Dermis microvascular lymphatic vessel endothelial cell (primary cell): ENCODE measurements around the gene KIAA0930. TPM values are rescaled to one million over a fixed set of nuclear protein-coding genes. Genes with fewer than 3 reads are reported as not detected.

Experiments
- DNase-seq, 2 donors: peaks; one replicate each; pipeline versions ENCODE4 v3.0.0 to v3.0.0-alpha.2; 2010; ENCODE audit warnings: low read depth in 2 of 2
- total RNA-seq: library from RNA; depleted of rRNA; stranded (reverse); fragments of >200 nt; gene quantifications from 2 replicates; pipeline ENCODE4 v1.2.1, GENCODE V29; 2014

KIAA0930 gene
- total RNA-seq, 1 donor from 2014 or later, result 39.3 TPM

GRCh38 chr22:45238076-45238956, 2.4 kb downstream of the KIAA0930 start:
- DNase-seq, result no peak

GRCh38 chr22:45237065-45237990, 3.4 kb downstream of the KIAA0930 start:
- DNase-seq, result no peak

- no peak for DNase-seq
Observed at GRCh38 chr22:45235851-45236342, 4.8 kb downstream of the KIAA0930 start.

GRCh38 chr22:45235101-45235777, 5.5 kb downstream of the KIAA0930 start:
- no peak for DNase-seq

GRCh38 chr22:45233827-45234226, 6.9 kb downstream of the KIAA0930 start:
- DNase-seq, result no peak

- DNase-seq, result no peak
Observed at GRCh38 chr22:45233386-45233785, 7.3 kb downstream of the KIAA0930 start.

GRCh38 chr22:45231293-45231692, 9.4 kb downstream of the KIAA0930 start:
- DNase-seq, result no peak

- DNase-seq, result no peak
Observed at GRCh38 chr22:45230026-45230721, 10.5 kb downstream of the KIAA0930 start.

GRCh38 chr22:45229181-45229580, 11.5 kb downstream of the KIAA0930 start:
- no peak for DNase-seq

GRCh38 chr22:45228401-45228754, 12.3 kb downstream of the KIAA0930 start:
- no peak for DNase-seq

- DNase-seq, result no peak
Observed at GRCh38 chr22:45227645-45228400, 12.9 kb downstream of the KIAA0930 start.

GRCh38 chr22:45226503-45227186, 14.0 kb downstream of the KIAA0930 start:
- DNase-seq, result no peak

GRCh38 chr22:45225732-45226502, 14.8 kb downstream of the KIAA0930 start:
- DNase-seq, result no peak

GRCh38 chr22:45224988-45225731, 15.5 kb downstream of the KIAA0930 start:
- DNase-seq, result no peak

GRCh38 chr22:45224331-45224730, 16.4 kb downstream of the KIAA0930 start:
- no peak for DNase-seq

GRCh38 chr22:45223304-45224117, 17.2 kb downstream of the KIAA0930 start:
- DNase-seq, result peak; percentile 48 to 67

GRCh38 chr22:45221201-45221600, 19.5 kb downstream of the KIAA0930 start:
- peak in 1 of 2 donors; percentile 75 for DNase-seq
